ENCODE results near the gene TMEM51.

GRCh38 chr1:15259622-15260007 is 106.1 kb downstream of the TMEM51 start:
- TF ChIP-seq CTCF (conservative IDR thresholded peaks at IDR 0.05; ENCODE audit: low read depth, low read length) (no peak), EZH2 (IDR thresholded peaks at IDR 0.05; ENCODE audit: borderline replicate concordance, low read depth, low read length, poor library complexity, severe bottlenecking) (no peak)
